Body of pancreas (tissue), 4 donors: ENCODE data around the gene ASTN2.

ENCODE experiments used
- POLR2A ChIP-seq, 3 donors: fragments of 450-650 bp; IDR thresholded peaks; one replicate each; pipeline ENCODE4 v1.6.1; 2016; ENCODE audit warnings: antibody characterized with exemption in 3 of 3, mild to moderate bottlenecking in 2 of 3
- TF ChIP-seq, protein P1 (sequence below), 7 experiments: fragments of 450-650 bp in 4 of 7; fragments of 200-600 bp in 3 of 7; sonication (generic) in 3 of 7; IDR thresholded peaks; one replicate each; pipeline ENCODE4 v1.5.1; 2016 to 2019; ENCODE audit warnings: antibody characterized with exemption in 7 of 7

DNA sequence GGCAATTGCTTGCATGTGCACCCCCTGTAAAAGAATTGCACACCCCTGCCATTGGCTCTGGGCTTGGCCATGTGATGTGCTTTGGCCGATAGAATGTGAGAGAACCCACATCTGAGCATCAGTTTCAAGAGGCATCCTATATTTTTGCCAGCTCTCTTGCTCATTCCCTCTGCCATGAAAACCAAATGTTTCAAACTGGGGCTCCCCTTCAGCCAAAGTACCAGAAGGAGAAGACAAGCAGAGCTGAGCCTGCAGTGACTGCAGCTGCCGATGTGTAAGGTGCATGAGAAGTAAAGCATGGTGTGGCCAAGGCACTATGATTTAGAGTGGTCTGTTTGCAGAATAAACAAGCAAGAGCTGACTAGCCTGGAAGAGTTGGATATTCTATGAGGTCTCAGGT, 132.3 kb downstream of the ASTN2 start:
- TF ChIP-seq POLR2A (IDR thresholded peaks at IDR 0.05): no peak
- TF ChIP-seq, protein P1, sequence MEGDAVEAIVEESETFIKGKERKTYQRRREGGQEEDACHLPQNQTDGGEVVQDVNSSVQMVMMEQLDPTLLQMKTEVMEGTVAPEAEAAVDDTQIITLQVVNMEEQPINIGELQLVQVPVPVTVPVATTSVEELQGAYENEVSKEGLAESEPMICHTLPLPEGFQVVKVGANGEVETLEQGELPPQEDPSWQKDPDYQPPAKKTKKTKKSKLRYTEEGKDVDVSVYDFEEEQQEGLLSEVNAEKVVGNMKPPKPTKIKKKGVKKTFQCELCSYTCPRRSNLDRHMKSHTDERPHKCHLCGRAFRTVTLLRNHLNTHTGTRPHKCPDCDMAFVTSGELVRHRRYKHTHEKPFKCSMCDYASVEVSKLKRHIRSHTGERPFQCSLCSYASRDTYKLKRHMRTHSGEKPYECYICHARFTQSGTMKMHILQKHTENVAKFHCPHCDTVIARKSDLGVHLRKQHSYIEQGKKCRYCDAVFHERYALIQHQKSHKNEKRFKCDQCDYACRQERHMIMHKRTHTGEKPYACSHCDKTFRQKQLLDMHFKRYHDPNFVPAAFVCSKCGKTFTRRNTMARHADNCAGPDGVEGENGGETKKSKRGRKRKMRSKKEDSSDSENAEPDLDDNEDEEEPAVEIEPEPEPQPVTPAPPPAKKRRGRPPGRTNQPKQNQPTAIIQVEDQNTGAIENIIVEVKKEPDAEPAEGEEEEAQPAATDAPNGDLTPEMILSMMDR (IDR thresholded peaks at IDR 0.05): no peak
